Kidney capillary endothelial cell (primary cell): ENCODE results near the gene PRSS50.

Source experiments
- DNase-seq: peaks from one replicate; pipeline ENCODE4 v3.0.0-alpha.2; 2018; ENCODE audit warnings: low spot score

The PRSS50 gene

GRCh38 chr3:46692566-46692990, 25.1 kb downstream of the PRSS50 start:
- peak; percentile 58 for DNase-seq

- DNase-seq, result no peak
These were observed 26.9 kb downstream of the PRSS50 start for GRCh38 chr3:46690798-46691197.

- no peak for DNase-seq
These were observed 32.2 kb downstream of the PRSS50 start for GRCh38 chr3:46685446-46685845.

- no peak for DNase-seq
These were observed 32.8 kb downstream of the PRSS50 start for GRCh38 chr3:46684891-46685290.

- no peak for DNase-seq
These were observed 34.7 kb downstream of the PRSS50 start for GRCh38 chr3:46682974-46683373.

GRCh38 chr3:46681856-46682540, 35.7 kb downstream of the PRSS50 start:
- no peak for DNase-seq

GRCh38 chr3:46681387-46681786, 36.3 kb downstream of the PRSS50 start:
- DNase-seq, result no peak

GRCh38 chr3:46680298-46680826, 37.3 kb downstream of the PRSS50 start:
- DNase-seq, result no peak

- no peak for DNase-seq
These were observed 38.0 kb downstream of the PRSS50 start for GRCh38 chr3:46679681-46680080.

- DNase-seq, result no peak
These were observed 39.4 kb downstream of the PRSS50 start for GRCh38 chr3:46678280-46678679.

- DNase-seq, result no peak
These were observed 40.3 kb downstream of the PRSS50 start for GRCh38 chr3:46677411-46677726.

- no peak for DNase-seq
These were observed 40.9 kb downstream of the PRSS50 start for GRCh38 chr3:46676601-46677410.

GRCh38 chr3:46675843-46676567, 41.7 kb downstream of the PRSS50 start:
- DNase-seq, result no peak

- no peak for DNase-seq
These were observed 42.2 kb downstream of the PRSS50 start for GRCh38 chr3:46675426-46675825.

GRCh38 chr3:46674031-46674845, 43.4 kb downstream of the PRSS50 start:
- DNase-seq, result no peak

- no peak for DNase-seq
These were observed 44.3 kb downstream of the PRSS50 start for GRCh38 chr3:46673151-46674030.

GRCh38 chr3:46672349-46672695, 45.3 kb downstream of the PRSS50 start:
- no peak for DNase-seq

- DNase-seq, result no peak
These were observed 45.9 kb downstream of the PRSS50 start for GRCh38 chr3:46671541-46672348.

GRCh38 chr3:46670891-46671427, 46.7 kb downstream of the PRSS50 start:
- no peak for DNase-seq
